ENCODE data around the gene TRIM24. TPM values are rescaled to one million over a fixed set of nuclear protein-coding genes. Genes with fewer than 3 reads are reported as not detected.

TRIM24 gene
- total RNA-seq, 1 donor from 2014 or later, result 20.7 TPM

DNA sequence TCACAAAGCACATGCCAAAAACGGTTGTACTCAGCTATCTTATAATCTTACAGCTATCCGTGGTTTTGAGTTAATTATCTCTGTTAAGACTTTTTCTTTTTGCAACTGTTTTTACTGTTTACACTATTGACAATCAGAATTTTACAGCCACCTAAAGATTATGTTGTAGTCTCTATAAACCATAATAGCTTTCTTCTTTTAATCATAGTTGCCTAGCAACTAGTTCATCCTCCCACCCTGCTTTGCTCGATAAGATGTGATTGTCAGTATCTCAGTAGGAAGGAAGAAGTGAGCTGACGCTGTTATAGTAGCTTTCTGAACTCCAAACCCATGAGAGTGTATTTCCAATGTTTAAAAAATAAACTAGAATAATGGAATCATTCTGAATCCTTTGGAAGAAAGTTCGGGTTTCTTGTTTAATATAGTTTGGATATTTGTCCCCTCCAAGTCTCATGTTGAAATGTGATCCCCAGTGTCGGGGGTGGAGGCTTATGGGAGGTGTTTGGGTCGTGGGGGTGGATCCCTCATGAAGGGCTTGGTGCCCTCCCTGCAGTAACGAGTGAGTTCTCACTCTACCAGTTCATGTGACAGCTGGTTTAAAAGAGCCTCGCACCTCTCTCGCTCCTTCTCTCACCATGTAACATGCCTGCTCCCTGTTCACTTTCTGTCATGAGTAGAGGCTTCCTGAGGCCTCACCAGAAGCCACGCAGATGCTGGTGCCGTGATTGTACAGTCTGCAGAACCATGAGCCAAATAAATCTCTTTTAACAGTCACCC lies 173.0 kb downstream of the TRIM24 start:
- H3K36me3 ChIP-seq (ENCODE audit: control insufficient read depth, insufficient read depth, low read length), result no peaks in the 10 kb centered on the region
- TF ChIP-seq, protein P1, sequence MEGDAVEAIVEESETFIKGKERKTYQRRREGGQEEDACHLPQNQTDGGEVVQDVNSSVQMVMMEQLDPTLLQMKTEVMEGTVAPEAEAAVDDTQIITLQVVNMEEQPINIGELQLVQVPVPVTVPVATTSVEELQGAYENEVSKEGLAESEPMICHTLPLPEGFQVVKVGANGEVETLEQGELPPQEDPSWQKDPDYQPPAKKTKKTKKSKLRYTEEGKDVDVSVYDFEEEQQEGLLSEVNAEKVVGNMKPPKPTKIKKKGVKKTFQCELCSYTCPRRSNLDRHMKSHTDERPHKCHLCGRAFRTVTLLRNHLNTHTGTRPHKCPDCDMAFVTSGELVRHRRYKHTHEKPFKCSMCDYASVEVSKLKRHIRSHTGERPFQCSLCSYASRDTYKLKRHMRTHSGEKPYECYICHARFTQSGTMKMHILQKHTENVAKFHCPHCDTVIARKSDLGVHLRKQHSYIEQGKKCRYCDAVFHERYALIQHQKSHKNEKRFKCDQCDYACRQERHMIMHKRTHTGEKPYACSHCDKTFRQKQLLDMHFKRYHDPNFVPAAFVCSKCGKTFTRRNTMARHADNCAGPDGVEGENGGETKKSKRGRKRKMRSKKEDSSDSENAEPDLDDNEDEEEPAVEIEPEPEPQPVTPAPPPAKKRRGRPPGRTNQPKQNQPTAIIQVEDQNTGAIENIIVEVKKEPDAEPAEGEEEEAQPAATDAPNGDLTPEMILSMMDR (IDR thresholded peaks at IDR 0.05; ENCODE audit: insufficient read depth, low read length, poor library complexity, severe bottlenecking), result no peak
- H3K27me3 ChIP-seq (ENCODE audit: control insufficient read depth, insufficient read depth, low read length), result no peaks in the 10 kb centered on the region
- H3K4me3 ChIP-seq (ENCODE audit: low read depth, low read length), result no peak overlapping the region
- DNase-seq (ENCODE audit: low read depth), result no peak

Other genes starting within 250 kb of the TRIM24 start
- 0.89 TPM in 1 of 2 replicates, not detected in the other for gene SVOPL, start 241.1 kb downstream of the TRIM24 start, total RNA-seq